ENCODE data around the gene BHLHE40. TPM values are rescaled to one million over a fixed set of nuclear protein-coding genes. Genes with fewer than 3 reads are reported as not detected.

Gene BHLHE40
- total RNA-seq, 4 donors from 2014 or later, result 63.0 to 154 (median 93.3) TPM

DNA sequence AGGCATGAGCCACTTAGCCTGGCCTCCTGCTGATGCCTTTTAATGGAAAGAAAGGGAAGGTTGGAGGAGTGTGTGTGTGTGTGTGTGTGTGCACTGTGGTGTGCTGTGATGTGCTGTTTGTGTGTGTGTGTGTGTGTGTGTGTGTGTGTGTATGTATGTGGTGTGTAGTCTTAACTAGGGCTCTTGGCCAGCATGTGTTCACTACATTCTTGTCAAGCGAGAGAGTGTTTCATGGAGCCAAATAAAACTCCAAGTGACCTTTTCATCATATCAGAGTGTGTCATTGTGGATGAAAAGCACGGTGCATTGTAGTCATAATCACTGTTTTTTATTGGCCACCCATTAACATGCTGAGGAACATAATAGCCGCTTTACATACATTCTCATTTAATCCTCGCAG, 30.8 kb upstream of the BHLHE40 start:
- WGBS, result 81% methylated on average over 4 of the region's 4 CpGs
- H3K27me3 ChIP-seq, result no peaks in the 10 kb centered on the region
- H3K36me3 ChIP-seq, result no peaks in the 10 kb centered on the region
- TF ChIP-seq POLR2A (IDR thresholded peaks at IDR 0.05) (no peak), POLR2AphosphoS5 (IDR thresholded peaks at IDR 0.05) (no peak), EP300 (IDR thresholded peaks at IDR 0.05) (no peak)
- TF ChIP-seq, protein P1, sequence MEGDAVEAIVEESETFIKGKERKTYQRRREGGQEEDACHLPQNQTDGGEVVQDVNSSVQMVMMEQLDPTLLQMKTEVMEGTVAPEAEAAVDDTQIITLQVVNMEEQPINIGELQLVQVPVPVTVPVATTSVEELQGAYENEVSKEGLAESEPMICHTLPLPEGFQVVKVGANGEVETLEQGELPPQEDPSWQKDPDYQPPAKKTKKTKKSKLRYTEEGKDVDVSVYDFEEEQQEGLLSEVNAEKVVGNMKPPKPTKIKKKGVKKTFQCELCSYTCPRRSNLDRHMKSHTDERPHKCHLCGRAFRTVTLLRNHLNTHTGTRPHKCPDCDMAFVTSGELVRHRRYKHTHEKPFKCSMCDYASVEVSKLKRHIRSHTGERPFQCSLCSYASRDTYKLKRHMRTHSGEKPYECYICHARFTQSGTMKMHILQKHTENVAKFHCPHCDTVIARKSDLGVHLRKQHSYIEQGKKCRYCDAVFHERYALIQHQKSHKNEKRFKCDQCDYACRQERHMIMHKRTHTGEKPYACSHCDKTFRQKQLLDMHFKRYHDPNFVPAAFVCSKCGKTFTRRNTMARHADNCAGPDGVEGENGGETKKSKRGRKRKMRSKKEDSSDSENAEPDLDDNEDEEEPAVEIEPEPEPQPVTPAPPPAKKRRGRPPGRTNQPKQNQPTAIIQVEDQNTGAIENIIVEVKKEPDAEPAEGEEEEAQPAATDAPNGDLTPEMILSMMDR (IDR thresholded peaks at IDR 0.05), result no peak
- no peaks in the 10 kb centered on the region for H3K9me3 ChIP-seq
- H3K4me3 ChIP-seq, result no peak overlapping the region
- H3K4me1 ChIP-seq, result peaks cover 4% of the 10 kb centered on the region
- no peak overlapping the region for H3K27ac ChIP-seq
- no peak for DNase-seq (ENCODE audit: low spot score in 2 of 2)

DNA sequence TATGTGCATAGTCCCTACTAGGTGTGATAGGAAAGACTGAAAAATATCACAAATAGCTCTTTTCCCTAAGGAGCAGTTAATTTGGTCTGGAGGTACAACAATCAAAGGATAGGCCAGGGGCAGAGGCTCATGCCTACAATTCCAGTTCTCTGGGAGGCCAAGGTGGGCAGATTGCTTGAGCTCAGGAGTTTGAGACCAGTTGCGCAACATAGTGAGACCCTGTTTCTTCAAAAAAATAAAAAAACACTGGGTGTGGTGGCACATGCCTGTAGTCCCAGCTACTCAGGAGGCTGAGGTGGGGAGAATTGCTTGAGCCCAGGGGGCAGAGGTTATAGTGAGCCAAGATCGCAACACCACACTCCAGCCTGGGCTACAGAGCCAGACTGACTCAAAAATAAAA, 30.2 kb upstream of the BHLHE40 start:
- TF ChIP-seq POLR2A (IDR thresholded peaks at IDR 0.05) (no peak), POLR2AphosphoS5 (IDR thresholded peaks at IDR 0.05) (no peak), EP300 (IDR thresholded peaks at IDR 0.05) (no peak)
- TF ChIP-seq, protein P1 (IDR thresholded peaks at IDR 0.05), result no peak
- Histone ChIP-seq H3K4me3 (no peak overlapping the region), H3K27me3 (no peaks in the 10 kb centered on the region), H3K9me3 (no peaks in the 10 kb centered on the region), H3K36me3 (no peaks in the 10 kb centered on the region), H3K4me1 (peaks cover 4% of the 10 kb centered on the region), H3K27ac (no peak overlapping the region)
- 90% methylated on average over 2 of the region's 2 CpGs for WGBS
- DNase-seq (ENCODE audit: low spot score in 2 of 2), result no peak

DNA sequence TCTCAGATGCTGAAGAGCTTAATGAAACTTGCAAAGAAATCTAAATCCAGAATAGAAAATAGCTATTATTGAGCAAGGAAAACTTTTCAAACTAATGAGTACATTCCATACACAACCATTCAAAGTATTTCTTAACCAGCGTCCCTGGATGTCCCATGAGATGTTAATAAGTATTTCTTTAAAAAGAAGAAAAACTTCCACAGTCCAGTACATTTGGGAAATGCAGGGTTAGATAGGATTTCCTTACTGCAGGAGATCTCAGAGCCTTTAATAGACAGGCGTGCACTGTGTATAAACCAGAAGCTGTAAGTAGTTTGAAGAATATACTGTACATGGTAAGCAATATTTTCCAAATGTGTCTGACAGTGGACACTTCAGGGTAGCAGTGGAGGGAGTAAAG, 29.6 kb upstream of the BHLHE40 start:
- no peak for TF ChIP-seq POLR2AphosphoS5 (IDR thresholded peaks at IDR 0.05)
- no peak for TF ChIP-seq EP300 (IDR thresholded peaks at IDR 0.05)
- no peak for TF ChIP-seq POLR2A (IDR thresholded peaks at IDR 0.05)
- TF ChIP-seq, protein P1 (IDR thresholded peaks at IDR 0.05), result no peak
- 71% methylated on average over 2 of the region's 2 CpGs for WGBS
- DNase-seq (ENCODE audit: low spot score in 2 of 2), result no peak
- H3K27ac ChIP-seq, result peak overlapping the region; percentile 21
- no peaks in the 10 kb centered on the region for H3K36me3 ChIP-seq
- no peak overlapping the region for H3K4me3 ChIP-seq
- H3K27me3 ChIP-seq, result no peaks in the 10 kb centered on the region
- H3K9me3 ChIP-seq, result no peaks in the 10 kb centered on the region
- H3K4me1 ChIP-seq, result peaks cover 4% of the 10 kb centered on the region

DNA sequence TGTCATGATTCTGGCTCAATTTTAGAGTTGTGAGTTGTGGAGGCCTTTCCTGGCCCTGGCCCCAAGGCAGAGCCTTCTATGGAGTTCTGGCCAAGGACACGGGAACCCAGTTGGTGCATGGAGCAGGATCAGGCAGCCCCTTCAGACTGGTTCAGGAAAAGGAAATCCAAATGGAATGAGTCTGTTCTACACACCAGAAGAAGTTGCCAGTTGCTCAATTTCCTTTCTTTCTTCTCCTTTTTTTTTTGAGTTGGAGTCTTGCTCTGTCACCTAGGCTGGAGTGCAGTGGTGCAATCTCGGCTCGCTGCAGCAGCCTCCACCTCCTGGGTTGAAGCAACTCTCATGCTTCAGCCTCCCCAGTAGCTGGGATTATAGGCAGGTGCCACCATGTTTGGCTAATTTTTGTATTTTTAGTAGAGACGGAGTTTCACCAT, 28.9 kb upstream of the BHLHE40 start:
- TF ChIP-seq POLR2A (IDR thresholded peaks at IDR 0.05) (no peak), EP300 (IDR thresholded peaks at IDR 0.05) (no peak), POLR2AphosphoS5 (IDR thresholded peaks at IDR 0.05) (no peak)
- TF ChIP-seq, protein P1 (IDR thresholded peaks at IDR 0.05), result no peak
- Histone ChIP-seq H3K4me3 (no peak overlapping the region), H3K27ac (no peak overlapping the region), H3K4me1 (peaks cover 4% of the 10 kb centered on the region), H3K36me3 (no peaks in the 10 kb centered on the region), H3K27me3 (no peaks in the 10 kb centered on the region), H3K9me3 (no peaks in the 10 kb centered on the region)
- no peak for DNase-seq (ENCODE audit: low spot score in 2 of 2)
- WGBS, result 78% methylated on average over 4 of the region's 4 CpGs

DNA sequence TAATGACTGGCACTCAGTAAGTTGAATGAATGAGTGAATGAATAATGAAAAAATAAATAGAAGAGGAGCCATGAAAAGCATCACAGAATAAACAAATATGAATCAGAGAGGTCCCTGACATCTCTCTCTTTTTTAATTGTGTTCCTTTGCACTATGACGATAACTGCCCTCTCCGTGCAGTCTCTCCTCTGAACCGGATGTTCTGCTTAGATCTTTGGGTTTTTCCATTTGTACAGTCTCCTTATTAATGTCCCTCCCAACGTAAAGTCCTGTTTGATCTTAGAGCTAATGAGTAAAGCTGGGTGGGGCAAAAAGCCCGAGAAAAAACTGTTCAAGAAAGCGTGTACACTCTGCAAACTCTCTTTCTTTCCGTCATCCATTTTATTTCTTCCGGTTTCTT, 28.3 kb upstream of the BHLHE40 start:
- H3K9me3 ChIP-seq, result no peaks in the 10 kb centered on the region
- WGBS, result 87% methylated on average over 8 of the region's 8 CpGs
- H3K4me3 ChIP-seq, result no peak overlapping the region
- no peak overlapping the region for H3K27ac ChIP-seq
- TF ChIP-seq POLR2A (IDR thresholded peaks at IDR 0.05) (no peak), POLR2AphosphoS5 (IDR thresholded peaks at IDR 0.05) (no peak), EP300 (IDR thresholded peaks at IDR 0.05) (no peak)
- TF ChIP-seq, protein P1 (IDR thresholded peaks at IDR 0.05), result no peak
- DNase-seq (ENCODE audit: low spot score in 2 of 2), result no peak
- no peaks in the 10 kb centered on the region for H3K36me3 ChIP-seq
- H3K27me3 ChIP-seq, result no peaks in the 10 kb centered on the region
- H3K4me1 ChIP-seq, result peaks cover 4% of the 10 kb centered on the region
